ENCODE measurements around the gene AGK. TPM values are rescaled to one million over a fixed set of nuclear protein-coding genes. Genes with fewer than 3 reads are reported as not detected.

The AGK gene
- polyA plus RNA-seq, 1 donor (not counting 4 experiments of a cell fraction or from before 2014, with no cell fraction given) = 40.0 TPM

DNA sequence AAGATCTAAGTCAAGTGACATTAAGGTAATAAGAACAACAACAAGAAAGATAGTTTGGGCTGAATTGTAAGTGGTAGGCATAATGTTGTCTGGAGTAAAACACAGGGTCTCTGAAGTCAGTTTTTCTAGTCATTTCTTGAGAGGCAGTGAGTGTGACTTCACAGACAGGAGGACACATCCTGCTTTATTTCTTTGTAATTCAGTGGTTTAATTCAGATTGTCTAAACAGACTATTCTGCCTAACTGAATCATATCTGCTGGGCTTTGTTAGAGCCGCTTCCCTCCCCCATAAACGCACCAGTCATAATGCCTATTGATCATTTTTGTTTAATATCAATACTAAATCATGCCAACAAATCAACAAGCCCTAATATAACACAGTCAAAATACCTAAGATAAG, 46.8 kb downstream of the AGK start:
- no peaks in the 10 kb centered on the region for H3K4me1 ChIP-seq (ENCODE audit: control insufficient read depth, extremely low read depth, insufficient read depth, low read length)
- no peaks in the 10 kb centered on the region for H3K27me3 ChIP-seq (ENCODE audit: control insufficient read depth, extremely low read depth, insufficient read depth, low read length)
- no peak overlapping the region for H3K4me3 ChIP-seq (ENCODE audit: control insufficient read depth in 2 of 3, extremely low read depth in 1 of 3, insufficient read depth in 2 of 3, low read depth in 1 of 3, low read length in 3 of 3)
- peaks cover 2 to 3% of the 10 kb centered on the region in 2 experiments for H3K36me3 ChIP-seq (ENCODE audit: control insufficient read depth in 2 of 2, extremely low read depth in 1 of 2, insufficient read depth in 2 of 2, low read length in 2 of 2)
- H3K79me2 ChIP-seq (ENCODE audit: control insufficient read depth, insufficient read depth, low read length) = no peaks in the 10 kb centered on the region
- no peak overlapping the region for H3K4me2 ChIP-seq (ENCODE audit: control insufficient read depth, extremely low read depth, insufficient read depth, low read depth, low read length)
- no peak for DNase-seq (ENCODE audit: low read depth, low spot score)
- no peak overlapping the region for H3K27ac ChIP-seq (ENCODE audit: control insufficient read depth, insufficient read depth, low read length)
- H3K9me3 ChIP-seq (ENCODE audit: control insufficient read depth, low read depth, low read length) = no peaks in the 10 kb centered on the region
- no peak for FAIRE-seq
- no peak overlapping the region for H2AFZ ChIP-seq (ENCODE audit: control insufficient read depth, low read length)
- H3K9ac ChIP-seq (ENCODE audit: control insufficient read depth, extremely low read depth, insufficient read depth, low read length) = no peak overlapping the region
- dilution Hi-C loops (cut with MboI; ENCODE audit: extremely low pct_ligation_motif_present, low sequenced_read_pairs) = no loop called here
- H4K20me1 ChIP-seq (ENCODE audit: control insufficient read depth, extremely low read depth, insufficient read depth, low read length) = no peaks in the 10 kb centered on the region
- TF ChIP-seq, protein P1, sequence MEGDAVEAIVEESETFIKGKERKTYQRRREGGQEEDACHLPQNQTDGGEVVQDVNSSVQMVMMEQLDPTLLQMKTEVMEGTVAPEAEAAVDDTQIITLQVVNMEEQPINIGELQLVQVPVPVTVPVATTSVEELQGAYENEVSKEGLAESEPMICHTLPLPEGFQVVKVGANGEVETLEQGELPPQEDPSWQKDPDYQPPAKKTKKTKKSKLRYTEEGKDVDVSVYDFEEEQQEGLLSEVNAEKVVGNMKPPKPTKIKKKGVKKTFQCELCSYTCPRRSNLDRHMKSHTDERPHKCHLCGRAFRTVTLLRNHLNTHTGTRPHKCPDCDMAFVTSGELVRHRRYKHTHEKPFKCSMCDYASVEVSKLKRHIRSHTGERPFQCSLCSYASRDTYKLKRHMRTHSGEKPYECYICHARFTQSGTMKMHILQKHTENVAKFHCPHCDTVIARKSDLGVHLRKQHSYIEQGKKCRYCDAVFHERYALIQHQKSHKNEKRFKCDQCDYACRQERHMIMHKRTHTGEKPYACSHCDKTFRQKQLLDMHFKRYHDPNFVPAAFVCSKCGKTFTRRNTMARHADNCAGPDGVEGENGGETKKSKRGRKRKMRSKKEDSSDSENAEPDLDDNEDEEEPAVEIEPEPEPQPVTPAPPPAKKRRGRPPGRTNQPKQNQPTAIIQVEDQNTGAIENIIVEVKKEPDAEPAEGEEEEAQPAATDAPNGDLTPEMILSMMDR (optimal IDR thresholded peaks at IDR 0.05 in 1 of 3, IDR thresholded peaks at IDR 0.05 in 1 of 3, conservative IDR thresholded peaks at IDR 0.05 in 1 of 3; ENCODE audit: extremely low read depth in 1 of 3, insufficient read depth in 2 of 3, low read length in 3 of 3) = no peak
- TF ChIP-seq EZH2 (IDR thresholded peaks at IDR 0.05; ENCODE audit: low read length) = no peak
- H3K9me1 ChIP-seq (ENCODE audit: control insufficient read depth, extremely low read depth, insufficient read depth, low read length) = no peaks in the 10 kb centered on the region

DNA sequence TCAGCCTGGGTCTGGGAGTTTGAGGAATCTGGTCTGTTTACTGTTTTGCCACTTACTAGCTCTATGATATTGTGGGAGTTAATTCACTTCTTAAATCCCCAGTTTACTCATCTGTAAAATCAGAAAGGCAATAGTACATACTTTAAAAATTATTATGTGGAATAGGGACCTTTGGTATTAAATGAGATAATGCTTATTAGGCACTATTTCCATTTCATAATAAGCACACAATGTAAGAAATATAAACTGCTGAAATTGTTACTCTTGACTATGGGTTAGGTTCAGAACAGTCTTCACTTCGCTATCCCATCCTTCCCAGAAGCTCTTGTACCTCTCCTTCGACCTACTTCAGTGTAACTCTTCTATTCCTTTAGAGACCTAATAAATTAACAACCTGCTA, 47.2 kb downstream of the AGK start:
- H3K4me1 ChIP-seq (ENCODE audit: control insufficient read depth, extremely low read depth, insufficient read depth, low read length) = no peaks in the 10 kb centered on the region
- no peak overlapping the region for H3K27ac ChIP-seq (ENCODE audit: control insufficient read depth, insufficient read depth, low read length)
- H3K9ac ChIP-seq (ENCODE audit: control insufficient read depth, extremely low read depth, insufficient read depth, low read length) = no peak overlapping the region
- TF ChIP-seq EZH2 (IDR thresholded peaks at IDR 0.05; ENCODE audit: low read length) = no peak
- TF ChIP-seq, protein P1 (optimal IDR thresholded peaks at IDR 0.05 in 1 of 3, IDR thresholded peaks at IDR 0.05 in 1 of 3, conservative IDR thresholded peaks at IDR 0.05 in 1 of 3; ENCODE audit: extremely low read depth in 1 of 3, insufficient read depth in 2 of 3, low read length in 3 of 3) = no peak
- FAIRE-seq (no peak), DNase-seq (ENCODE audit: low read depth, low spot score) (no peak)
- no peak overlapping the region for H2AFZ ChIP-seq (ENCODE audit: control insufficient read depth, low read length)
- no peaks in the 10 kb centered on the region for H3K9me3 ChIP-seq (ENCODE audit: control insufficient read depth, low read depth, low read length)
- no peaks in the 10 kb centered on the region for H3K9me1 ChIP-seq (ENCODE audit: control insufficient read depth, extremely low read depth, insufficient read depth, low read length)
- dilution Hi-C loops (cut with MboI; ENCODE audit: extremely low pct_ligation_motif_present, low sequenced_read_pairs) = no loop called here
- peaks cover 1 to 2% of the 10 kb centered on the region in 2 experiments for H3K36me3 ChIP-seq (ENCODE audit: control insufficient read depth in 2 of 2, extremely low read depth in 1 of 2, insufficient read depth in 2 of 2, low read length in 2 of 2)
- H3K4me3 ChIP-seq (ENCODE audit: control insufficient read depth in 2 of 3, extremely low read depth in 1 of 3, insufficient read depth in 2 of 3, low read depth in 1 of 3, low read length in 3 of 3) = no peak overlapping the region
- H3K27me3 ChIP-seq (ENCODE audit: control insufficient read depth, extremely low read depth, insufficient read depth, low read length) = no peaks in the 10 kb centered on the region
- no peak overlapping the region for H3K4me2 ChIP-seq (ENCODE audit: control insufficient read depth, extremely low read depth, insufficient read depth, low read depth, low read length)
- no peaks in the 10 kb centered on the region for H4K20me1 ChIP-seq (ENCODE audit: control insufficient read depth, extremely low read depth, insufficient read depth, low read length)
- H3K79me2 ChIP-seq (ENCODE audit: control insufficient read depth, insufficient read depth, low read length) = no peaks in the 10 kb centered on the region

All from keratinocyte (primary cell).